ENCODE measurements around the gene CDH10. TPM values are rescaled to one million over a fixed set of nuclear protein-coding genes. Genes with fewer than 3 reads are reported as not detected.

Gene CDH10
- polyA plus RNA-seq, 1 of the 3 experiments (the other 2 are of a cell fraction) = 0.10 TPM

DNA sequence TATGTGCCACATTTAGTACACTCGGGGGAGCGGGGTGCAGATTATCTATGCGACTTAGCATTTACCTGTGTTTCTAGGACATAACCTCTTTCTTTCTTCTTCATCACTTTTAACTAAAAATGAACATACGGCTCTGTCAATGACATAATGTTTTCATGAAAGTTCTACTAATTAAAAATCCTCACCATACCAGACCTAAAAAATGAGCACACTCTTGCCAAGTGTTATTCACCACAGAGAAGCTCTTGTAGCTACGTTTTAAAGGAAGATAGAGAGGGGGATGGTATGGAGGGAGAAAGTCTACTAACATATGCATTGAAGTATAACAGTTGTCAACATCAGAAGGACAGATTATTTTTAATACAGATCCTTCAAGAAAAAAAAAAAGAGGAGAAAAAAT is 1.6 kb downstream of the CDH10 start (continued):
- TF ChIP-seq, protein P1, sequence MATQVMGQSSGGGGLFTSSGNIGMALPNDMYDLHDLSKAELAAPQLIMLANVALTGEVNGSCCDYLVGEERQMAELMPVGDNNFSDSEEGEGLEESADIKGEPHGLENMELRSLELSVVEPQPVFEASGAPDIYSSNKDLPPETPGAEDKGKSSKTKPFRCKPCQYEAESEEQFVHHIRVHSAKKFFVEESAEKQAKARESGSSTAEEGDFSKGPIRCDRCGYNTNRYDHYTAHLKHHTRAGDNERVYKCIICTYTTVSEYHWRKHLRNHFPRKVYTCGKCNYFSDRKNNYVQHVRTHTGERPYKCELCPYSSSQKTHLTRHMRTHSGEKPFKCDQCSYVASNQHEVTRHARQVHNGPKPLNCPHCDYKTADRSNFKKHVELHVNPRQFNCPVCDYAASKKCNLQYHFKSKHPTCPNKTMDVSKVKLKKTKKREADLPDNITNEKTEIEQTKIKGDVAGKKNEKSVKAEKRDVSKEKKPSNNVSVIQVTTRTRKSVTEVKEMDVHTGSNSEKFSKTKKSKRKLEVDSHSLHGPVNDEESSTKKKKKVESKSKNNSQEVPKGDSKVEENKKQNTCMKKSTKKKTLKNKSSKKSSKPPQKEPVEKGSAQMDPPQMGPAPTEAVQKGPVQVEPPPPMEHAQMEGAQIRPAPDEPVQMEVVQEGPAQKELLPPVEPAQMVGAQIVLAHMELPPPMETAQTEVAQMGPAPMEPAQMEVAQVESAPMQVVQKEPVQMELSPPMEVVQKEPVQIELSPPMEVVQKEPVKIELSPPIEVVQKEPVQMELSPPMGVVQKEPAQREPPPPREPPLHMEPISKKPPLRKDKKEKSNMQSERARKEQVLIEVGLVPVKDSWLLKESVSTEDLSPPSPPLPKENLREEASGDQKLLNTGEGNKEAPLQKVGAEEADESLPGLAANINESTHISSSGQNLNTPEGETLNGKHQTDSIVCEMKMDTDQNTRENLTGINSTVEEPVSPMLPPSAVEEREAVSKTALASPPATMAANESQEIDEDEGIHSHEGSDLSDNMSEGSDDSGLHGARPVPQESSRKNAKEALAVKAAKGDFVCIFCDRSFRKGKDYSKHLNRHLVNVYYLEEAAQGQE (IDR thresholded peaks at IDR 0.05; ENCODE audit: low read depth, low read length) = no peak
- TF ChIP-seq, protein P2, sequence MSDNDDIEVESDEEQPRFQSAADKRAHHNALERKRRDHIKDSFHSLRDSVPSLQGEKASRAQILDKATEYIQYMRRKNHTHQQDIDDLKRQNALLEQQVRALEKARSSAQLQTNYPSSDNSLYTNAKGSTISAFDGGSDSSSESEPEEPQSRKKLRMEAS (IDR thresholded peaks at IDR 0.05; ENCODE audit: low read depth) = no peak

DNA sequence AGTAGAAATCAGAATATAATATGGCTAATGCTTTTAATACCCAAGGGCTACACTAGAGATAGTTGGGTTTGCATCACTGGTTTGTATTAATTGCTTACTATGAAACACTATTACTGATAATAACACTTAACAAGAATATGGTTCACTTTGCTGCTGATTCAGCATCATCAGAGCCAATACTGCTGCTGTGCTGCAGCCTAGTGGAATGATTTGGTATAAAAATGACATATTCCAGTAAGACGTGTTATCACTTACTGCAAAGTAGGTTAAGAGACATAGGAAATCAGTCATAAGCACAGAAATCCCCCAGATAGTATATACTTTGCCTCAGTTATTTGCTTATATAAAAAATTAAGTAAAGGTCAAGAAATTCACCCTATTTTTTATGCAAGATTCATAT is 2.8 kb downstream of the CDH10 start:
- no peaks in the 10 kb centered on the region for H4K20me1 ChIP-seq (ENCODE audit: insufficient read depth)
- H3F3A ChIP-seq (replicated peaks; ENCODE audit: insufficient read depth) = no peaks in the 10 kb centered on the region
- H3K27me3 ChIP-seq (ENCODE audit: insufficient read depth) = peaks cover 9% of the 10 kb centered on the region; the same call in 1 of the 2 replicates
- no peaks in the 10 kb centered on the region for H3K9me2 ChIP-seq
- 3% methylated on average over 1 of the region's 1 CpG for WGBS (ENCODE audit: low lambda C conversion rate)
- DNase-seq = peak; percentile 0
- H3K9me3 ChIP-seq = no peaks in the 10 kb centered on the region; the same call in 1 of the 2 replicates
- no peak overlapping the region for H3K9ac ChIP-seq
- TF ChIP-seq, protein P3, sequence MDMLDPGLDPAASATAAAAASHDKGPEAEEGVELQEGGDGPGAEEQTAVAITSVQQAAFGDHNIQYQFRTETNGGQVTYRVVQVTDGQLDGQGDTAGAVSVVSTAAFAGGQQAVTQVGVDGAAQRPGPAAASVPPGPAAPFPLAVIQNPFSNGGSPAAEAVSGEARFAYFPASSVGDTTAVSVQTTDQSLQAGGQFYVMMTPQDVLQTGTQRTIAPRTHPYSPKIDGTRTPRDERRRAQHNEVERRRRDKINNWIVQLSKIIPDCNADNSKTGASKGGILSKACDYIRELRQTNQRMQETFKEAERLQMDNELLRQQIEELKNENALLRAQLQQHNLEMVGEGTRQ (IDR thresholded peaks at IDR 0.05; ENCODE audit: borderline replicate concordance, low read depth, low read length) = no peak
- peak; percentile 49 for TF ChIP-seq RAD21 (IDR thresholded peaks at IDR 0.05; ENCODE audit: low read length)
- TF ChIP-seq, protein P4, sequence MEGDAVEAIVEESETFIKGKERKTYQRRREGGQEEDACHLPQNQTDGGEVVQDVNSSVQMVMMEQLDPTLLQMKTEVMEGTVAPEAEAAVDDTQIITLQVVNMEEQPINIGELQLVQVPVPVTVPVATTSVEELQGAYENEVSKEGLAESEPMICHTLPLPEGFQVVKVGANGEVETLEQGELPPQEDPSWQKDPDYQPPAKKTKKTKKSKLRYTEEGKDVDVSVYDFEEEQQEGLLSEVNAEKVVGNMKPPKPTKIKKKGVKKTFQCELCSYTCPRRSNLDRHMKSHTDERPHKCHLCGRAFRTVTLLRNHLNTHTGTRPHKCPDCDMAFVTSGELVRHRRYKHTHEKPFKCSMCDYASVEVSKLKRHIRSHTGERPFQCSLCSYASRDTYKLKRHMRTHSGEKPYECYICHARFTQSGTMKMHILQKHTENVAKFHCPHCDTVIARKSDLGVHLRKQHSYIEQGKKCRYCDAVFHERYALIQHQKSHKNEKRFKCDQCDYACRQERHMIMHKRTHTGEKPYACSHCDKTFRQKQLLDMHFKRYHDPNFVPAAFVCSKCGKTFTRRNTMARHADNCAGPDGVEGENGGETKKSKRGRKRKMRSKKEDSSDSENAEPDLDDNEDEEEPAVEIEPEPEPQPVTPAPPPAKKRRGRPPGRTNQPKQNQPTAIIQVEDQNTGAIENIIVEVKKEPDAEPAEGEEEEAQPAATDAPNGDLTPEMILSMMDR (IDR thresholded peaks at IDR 0.05) = peak; percentile 63
- no peak for TF ChIP-seq FOSL2 (IDR thresholded peaks at IDR 0.05; ENCODE audit: borderline replicate concordance, low read depth)
- no peak for TF ChIP-seq CHD2 (IDR thresholded peaks at IDR 0.05; ENCODE audit: low read length, partially characterized antibody)
- TF ChIP-seq ELF1 (IDR thresholded peaks at IDR 0.05) = no peak
- no peak for TF ChIP-seq FOXM1 (IDR thresholded peaks at IDR 0.05; ENCODE audit: low read depth)
- peak; percentile 27 for TF ChIP-seq SMC3 (IDR thresholded peaks at IDR 0.05; ENCODE audit: low read depth, low read length)
- no peak for TF ChIP-seq TAF1 (IDR thresholded peaks at IDR 0.05; ENCODE audit: borderline replicate concordance, low read depth, low read length)
- ChIA-PET POLR2A (no interaction called here), CTCF (no interaction called here)
- no peak overlapping the region for H2AFZ ChIP-seq (ENCODE audit: low read depth)
- no peaks in the 10 kb centered on the region for H3K79me2 ChIP-seq (ENCODE audit: insufficient read depth)
- H3K36me3 ChIP-seq (replicated peaks in 1 of 2; ENCODE audit: control insufficient read depth in 1 of 2, insufficient read depth in 2 of 2, low read length in 1 of 2) = no peaks in the 10 kb centered on the region
- no peak overlapping the region for H3K4me3 ChIP-seq (ENCODE audit: low read depth in 2 of 2, low read length in 1 of 2)
- H3K27ac ChIP-seq (ENCODE audit: low read depth in 2 of 2, low read length in 1 of 2) = no peak overlapping the region
- H3K4me1 ChIP-seq (ENCODE audit: control insufficient read depth in 1 of 2, insufficient read depth in 2 of 2, low read depth in 1 of 2, low read length in 1 of 2) = no peaks in the 10 kb centered on the region; a peak in 2 of 4 replicates
- H3K4me2 ChIP-seq = no peak overlapping the region
